Measurements from ENCODE around the gene TNS1.

The TNS1 gene

DNA sequence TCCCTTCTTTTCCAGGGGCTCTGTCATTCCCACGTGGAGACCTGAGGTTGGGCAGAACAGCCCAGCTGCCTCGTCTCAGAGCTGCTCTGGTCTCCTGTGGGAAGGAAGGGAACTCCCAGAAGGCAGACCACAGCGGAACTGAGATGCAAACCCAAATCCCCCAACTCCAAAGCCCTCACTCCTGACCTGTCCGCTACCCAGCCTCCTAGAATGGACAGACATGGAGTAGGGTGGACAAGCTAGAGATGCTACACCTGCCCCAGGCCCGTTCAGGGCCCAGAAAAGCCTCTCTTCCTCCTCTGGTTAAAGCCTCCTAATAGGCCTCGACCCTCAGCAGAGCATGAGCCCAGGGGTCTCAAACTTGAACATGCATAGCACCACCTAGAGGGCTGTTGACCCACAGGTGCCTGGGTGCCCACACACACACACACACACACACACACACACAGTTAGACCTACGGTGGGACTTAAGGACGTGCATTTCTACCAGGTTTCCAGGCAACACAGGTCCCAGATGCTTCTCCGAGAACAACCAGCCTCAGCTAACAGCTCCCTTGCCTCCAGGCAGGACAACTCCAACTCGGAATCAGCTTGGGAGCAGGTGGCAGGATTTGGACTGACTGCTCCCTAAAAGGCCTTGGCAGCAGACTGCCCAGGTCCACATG lies 93.5 kb downstream of the TNS1 start:
- no peak for DNase-seq

DNA sequence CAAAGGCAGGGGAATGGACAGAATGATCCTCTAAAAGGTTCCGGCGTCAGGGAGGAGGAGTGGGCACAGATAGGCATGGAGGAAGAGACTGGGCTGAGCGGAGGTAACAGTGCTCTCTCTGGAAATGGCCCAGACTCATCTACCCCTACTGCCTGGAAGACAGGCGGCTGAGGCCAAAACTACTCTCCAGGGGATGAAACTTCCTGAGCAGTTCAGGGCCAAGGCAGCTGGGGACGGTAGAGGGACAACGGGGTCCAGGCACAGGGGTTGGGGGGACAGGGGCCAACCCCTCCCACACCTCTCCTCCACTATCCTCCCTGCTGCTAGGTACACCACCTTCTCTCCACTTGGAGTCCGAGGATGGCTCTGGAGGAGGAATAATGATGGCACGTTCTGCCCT lies 94.3 kb downstream of the TNS1 start:
- no peak for DNase-seq

DNA sequence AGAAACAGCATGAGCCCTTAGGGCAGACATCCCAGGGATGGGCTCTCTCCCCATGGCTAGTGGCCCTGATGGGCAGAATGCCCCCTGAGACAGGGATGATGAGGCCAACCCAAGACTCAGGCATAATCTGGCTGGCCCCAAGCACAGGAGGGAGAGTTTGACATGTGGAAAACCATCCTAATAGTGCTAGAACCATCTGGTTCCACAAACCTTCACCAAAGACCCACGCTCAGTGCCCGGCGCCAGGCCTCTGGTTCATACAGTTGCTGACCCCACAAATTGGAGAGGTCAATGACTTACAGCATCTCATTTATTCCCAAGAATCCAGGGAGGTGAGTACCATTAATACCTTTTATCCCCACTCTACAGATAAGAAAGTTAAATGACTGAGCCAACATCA lies 95.5 kb downstream of the TNS1 start:
- no peak for DNase-seq

DNA sequence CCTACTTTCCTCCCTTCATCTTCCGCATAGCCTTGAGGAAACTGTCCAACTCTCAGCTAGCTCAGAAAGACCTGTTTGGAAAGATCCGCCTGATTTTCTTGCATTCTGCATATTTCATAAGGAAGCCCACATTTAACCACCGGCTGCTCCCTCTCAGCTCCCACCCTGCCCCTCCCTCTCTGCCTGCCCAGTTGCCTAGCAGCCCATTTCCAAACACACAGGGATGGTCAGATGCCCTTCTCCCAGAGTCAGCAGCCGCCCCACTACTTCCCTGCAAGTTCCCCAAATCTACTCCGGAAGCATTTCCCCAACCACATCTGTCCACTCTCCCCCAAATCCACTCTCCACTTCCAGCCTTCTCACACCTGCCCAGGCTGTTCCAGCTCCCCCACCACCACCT lies 96.0 kb downstream of the TNS1 start:
- DNase-seq = no peak

DNA sequence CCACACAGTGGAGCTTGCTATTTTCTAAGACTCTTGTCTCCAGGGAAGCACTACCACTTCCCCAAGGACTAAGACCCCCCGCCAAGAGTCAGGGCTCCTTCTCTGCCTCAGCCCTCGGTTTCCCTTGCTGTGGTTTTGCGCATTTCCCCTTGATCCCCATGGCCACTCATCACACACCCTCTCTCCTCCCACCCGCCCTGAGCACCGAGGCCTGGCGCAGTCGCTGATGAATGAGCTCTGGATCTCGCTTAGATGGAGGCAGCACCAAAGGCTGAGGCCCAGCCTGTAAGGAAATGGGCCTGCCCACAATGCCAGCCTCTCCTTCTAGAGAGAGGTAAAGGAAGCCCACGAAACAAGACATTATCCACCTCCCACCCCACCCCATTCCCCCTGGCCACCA lies 96.9 kb downstream of the TNS1 start:
- DNase-seq = no peak

DNA sequence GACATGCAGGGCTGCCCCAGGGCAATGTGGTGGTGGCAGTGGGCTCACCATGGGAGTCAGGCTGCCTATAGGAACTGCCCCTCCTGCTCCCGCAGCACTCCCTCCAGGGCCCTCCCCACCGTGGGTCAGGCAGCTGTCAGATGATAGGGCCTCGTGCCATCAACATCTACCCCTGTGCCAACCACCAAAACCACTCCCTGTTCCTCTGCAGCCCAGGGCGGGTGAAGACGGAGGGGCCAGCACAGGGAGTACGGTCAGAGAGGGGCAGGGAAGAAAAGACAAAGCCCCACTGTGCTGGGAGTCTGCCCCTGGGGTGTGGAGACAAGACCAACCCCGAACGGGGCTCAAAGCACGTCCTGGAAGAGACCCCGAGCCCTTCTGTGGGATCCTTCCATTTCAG lies 97.4 kb downstream of the TNS1 start:
- no peak for DNase-seq

DNA sequence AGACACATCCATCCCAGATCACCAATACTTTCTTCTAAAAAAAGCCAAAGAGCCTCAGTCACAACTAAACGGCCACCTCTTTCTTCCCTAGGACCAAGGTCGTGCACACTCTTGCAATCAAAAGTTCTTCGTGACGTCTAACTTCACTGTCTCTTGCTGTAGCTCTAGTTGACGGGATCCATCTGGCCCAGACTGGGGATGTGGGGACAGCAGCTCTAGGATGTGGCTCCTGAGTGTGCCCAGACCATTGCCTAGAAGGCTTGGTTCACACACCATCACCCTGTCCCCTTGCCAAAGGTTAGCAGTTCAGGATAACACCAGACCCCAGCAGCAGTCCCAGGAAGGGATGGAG lies 98.2 kb downstream of the TNS1 start:
- DNase-seq = no peak

DNA sequence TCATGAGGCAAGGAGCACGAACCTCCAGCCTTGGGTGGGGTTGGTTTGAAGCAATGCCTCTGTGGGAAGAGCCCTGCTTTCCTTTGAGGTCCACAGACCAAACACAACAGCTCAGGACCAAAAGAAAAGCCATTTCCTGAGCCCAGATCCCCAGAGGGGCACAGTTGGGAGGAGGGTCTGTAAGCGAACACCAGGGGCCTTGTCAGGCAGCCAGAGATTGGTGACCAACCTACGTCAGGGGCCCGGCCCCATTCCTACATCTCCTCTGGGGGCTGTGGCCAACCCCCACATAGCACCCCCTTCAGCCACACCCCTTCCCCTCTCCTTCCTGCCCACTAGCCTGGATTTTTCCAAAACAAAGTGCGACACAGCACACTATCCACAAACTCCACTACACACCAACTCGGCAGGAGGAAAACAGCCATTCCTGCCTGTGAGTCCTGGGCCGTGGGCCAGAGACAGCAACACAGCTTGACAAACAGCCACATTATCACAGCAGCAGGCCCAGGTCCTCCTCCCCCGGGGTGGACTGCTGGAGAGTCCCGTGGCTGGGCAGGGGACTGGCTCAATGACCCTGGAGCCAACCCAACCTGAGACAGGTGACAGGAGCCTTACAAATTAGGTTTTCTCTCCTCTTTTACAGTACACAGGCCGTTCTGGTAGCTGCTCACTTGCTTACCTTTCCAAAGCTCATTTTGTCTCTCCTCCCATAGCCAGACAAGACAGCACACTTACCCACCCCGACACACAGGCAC lies 98.8 kb downstream of the TNS1 start:
- no peak for DNase-seq

DNA sequence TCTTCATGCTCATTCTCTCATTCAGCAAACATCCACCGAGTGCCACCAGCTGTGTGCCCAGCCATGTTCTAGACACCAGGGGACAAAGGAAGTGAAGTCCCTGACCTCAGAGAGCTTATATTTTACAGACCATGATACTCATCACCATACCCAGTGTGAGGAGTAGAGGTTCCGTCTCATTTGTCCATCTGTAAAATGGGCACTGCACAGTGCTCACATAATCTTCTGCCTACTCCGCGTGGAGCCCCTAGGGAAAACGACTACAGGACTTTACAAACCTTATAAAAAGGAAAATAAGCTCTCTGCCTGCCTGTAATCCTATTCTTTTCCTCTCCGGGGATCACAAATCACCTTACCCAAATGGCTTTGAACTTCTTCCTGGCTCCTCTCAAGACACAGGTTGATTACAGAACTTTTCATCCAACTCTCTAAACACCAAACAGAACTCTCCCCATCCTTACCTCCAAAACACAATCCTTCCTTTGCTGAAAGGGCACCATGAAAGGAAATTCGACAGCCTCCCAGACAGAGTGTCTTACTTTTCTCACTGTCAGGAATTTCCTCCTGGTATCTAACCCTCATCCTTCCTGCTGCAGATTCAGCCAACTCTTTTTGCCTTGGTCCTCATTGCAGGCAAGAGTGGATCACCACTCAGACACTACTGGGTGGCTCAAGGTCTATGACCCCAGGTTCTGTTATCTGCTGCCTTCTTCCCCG lies 99.5 kb downstream of the TNS1 start:
- no peak for DNase-seq

DNA sequence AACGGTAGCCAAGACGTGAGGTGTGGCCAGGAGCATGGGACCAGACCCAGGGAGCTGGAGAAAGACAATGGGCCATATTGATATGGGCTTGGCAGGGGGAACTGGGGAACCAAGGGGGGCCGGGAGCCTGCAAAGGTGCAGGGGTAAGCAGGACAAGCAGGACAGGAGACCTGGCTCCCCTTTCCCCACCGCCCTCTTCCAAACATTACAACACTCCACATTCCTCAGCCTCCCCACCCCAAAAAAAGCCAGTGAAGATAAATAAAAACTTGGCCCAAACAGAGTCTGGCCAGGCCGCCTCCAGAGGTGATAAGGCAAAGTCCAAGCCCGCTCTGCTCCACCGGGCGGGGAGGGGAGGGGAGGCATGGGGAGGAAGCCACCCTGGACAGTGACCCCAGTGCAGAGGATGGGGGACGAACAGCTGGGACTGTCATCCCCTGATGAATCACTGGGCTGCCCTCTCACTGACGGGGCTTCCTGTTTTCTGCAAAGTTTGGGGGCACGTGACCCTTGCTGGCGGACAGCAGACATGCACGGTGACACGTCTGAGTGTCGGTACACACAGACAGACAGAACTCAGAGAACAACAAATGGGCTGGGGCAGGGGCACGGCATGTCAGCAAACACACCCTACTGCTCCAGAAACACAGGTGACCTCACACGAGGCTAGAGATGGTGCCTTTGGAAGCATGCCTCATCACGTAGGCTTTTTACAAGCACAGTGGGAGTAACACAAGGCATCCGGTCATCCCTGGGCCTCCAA lies 100.2 kb downstream of the TNS1 start:
- no peak for DNase-seq

DNA sequence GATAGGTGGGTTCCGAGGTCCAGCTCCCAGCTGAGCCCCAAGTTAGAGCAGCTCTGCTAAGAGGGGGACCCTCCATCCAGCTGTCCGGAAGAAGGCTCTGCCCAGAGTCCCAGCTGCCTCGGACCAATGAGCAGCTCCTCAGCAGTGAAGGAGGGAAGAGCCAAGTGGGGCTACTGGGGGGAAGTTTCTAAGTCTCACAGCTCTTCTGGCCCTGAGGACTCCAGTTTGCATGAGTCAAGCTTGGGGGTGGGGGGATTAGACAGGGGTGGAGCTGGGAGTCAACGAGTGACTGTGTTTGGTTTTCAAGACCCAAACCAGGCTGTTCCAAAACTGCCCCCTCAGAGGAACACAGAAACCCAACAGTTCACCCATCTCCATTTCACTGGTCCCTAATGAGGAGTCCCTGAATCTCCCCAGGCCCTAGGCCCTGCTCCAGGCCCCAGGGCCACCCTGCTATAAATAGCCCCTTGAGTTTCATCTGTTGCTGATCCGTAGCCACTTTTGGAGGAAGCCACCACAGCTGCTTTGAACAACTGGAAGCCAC lies 100.9 kb downstream of the TNS1 start:
- DNase-seq = no peak

DNA sequence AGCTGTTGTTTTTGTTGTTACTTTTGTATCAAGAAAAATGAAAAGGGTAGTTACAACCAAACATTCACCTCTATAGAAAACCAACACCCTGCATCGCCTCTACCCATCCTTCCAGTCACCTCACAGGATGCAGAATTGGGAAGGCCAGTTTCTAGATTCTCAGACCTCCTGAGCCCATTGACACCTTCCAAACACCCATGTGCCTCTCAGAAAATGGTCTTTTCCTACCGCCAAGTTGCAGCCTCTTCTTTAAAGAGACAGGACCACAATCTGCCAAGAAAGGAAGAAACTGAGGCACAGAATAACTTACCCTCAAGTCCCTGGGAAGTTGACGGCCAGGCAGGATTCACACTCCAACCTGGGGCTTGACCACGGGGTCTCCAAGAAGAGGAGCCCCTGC lies 101.4 kb downstream of the TNS1 start:
- no peak for DNase-seq

DNA sequence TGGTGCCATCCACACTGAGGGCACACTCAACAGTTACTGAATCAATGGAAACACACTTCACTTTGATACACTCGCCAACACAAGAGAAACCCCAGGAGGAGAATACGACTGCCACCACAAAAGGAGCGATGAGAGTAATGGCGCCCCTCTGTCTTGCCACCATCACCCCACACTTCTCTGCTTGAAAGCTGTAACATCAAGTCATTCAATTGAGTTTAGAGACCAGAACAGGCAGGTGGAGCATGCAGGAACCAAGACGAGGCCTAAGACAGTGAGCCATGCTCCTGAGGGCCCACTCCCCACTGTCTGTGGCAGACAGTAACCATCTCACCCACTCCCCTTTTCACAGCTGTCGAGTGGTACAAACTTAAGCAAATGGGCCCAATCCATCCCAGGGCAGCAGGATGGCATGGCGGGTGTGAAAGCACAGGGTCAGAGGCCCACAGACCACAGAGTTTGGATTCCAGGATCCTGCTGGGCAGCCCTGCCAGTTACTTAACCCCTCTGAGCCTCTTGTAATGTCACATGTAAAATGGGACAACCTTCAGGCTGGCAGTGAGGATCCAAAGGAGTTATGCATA lies 101.9 kb downstream of the TNS1 start:
- no peak for DNase-seq

DNA sequence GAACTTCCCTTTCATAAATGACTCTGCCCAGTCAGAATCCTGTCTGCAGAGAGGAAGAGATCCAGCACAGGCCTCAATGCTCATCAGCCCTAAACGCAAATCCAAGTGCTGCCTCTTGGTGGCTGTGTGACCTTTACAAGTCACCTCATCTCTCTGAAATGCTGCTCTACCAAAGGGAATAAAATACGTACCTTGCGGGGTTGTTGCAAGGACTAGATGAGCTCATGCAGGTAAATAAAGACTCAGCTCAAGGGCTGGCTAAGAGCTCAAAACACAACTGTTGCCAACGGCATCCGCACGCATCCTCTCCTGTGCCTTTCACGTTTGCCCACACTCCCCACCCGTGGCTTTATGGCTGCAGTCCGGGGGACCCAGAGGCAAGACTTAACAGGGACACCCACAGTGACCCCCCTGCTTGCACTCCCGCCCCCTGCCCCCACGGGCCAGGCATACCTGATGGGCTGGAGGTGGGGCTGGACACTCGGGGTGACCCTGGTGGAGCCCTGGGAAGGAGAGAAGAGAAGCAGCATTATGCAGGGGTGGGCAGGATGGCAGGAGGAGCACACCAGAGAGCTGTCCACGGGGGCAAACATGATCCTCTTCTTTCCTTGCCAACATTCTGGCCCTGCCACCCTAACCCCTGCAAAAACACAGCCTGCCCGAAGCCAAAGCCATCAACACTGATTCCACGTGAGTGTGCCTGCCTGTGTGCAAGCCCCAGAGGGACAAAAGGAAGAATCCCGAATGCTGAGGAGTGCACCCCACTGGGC lies 102.6 kb downstream of the TNS1 start:
- no peak for DNase-seq

DNA sequence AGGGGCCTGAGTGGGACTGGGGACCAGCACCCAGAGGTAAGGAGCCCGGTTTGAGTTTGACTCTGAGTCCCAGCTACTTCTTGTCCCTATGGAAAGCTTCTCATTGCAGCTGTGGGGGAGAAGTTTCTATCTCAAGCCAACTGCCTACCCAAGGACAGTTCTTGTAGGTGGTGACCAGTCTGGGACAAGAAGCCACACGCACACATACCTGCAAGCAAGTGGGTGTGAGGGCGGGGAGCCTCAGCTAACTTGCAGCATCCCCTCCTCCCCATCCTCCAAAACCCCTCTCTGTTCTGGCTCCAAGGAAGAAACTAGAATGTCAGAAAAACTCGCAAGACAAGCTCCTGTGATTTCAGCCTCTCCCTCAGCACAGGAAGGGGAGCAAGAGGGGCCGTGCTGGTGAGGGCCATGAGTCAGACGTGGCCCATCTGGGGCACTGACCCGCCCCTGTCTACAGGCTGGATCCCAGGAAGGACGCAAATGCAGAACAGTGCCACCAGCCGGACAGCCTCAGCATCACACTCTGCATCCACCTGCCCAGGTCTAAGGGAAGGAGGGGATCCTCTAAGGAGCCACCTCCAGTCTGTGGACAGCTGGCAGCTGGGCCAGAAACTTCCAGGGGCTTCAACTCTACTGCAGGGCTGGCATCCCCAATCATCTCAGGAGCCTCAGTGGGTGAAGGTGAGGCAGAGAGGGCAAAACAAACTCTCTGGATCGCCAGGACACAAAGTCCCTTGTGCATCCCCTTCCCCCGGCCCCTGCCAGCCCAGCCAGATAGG lies 103.4 kb downstream of the TNS1 start:
- no peak for DNase-seq

DNA sequence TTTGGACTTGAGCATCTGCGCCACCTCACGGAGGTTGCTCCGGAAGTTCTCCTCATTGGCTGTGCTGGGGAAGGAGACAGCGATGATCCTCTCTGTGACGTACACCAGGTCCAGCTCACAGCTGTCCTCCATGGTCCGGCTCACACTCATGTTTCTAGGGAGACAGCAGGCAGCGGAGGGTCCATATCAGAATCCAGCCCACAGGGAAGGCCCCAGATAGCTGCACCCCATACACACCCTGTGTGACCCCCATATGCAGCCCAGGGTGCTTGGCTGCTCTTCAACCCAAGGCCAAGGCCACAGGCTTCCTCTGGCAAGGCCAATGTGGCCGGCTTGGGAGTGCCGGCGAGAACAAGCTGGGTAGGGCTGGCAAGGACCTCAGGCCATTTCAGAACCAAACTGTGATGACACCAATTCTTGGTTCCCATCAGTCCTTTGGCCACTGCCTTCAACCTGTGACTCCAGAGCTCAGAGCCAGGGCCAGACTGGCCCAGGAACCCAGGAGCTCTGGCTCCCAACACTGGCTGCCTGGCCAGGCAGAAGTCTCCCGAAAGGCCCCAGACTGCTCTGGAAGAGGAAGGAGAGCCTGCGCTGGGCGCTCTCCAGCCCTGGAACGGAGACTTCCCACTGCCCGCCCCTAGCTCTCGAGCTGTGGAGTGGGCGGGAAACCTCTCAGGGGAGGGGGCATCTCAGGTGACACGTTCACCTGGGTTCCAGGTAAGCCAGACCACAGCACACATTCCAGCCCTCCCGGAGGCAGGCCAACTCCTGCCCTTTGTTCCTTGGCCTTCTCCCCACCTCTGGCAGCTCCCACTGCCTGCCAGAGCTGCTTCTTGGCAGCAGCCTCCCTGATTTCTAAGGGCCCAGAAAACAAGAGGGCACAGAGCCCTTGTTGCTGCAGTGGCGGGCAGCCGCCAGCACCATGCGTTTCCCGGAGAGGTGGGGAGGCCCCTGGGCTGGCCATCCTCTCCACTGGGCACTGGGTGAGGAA lies 104.7 kb downstream of the TNS1 start:
- no peak for DNase-seq

DNA sequence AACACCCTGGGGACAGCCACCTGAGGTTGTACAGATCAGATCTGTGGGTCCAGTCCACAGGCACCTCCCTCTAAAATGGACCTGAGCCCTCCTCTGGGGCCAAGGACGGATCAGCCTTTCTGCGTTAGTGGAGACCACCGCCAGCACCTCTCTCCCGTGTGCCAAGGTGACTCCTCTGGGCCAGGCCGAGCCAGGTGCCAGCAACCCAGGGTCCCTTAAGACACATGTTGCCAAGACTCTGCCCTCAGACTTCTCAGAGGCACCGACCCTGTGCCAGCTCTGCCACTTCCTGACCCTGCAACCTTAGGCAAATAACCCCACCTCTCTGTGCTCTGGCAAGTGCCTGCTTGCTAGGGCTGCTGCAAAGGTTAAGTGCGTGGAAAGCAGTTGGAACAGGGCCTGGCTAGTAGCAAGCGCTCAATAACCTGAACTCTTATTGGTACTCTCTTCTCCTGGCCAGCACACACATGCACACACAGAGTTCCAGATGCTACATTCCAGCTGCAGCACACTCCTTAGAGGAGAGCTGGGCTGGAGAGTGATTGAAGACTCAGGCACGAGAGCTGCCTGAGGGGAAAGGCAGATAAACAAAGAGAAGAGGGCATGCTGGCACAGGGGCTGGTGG lies 105.6 kb downstream of the TNS1 start:
- DNase-seq = no peak

DNA sequence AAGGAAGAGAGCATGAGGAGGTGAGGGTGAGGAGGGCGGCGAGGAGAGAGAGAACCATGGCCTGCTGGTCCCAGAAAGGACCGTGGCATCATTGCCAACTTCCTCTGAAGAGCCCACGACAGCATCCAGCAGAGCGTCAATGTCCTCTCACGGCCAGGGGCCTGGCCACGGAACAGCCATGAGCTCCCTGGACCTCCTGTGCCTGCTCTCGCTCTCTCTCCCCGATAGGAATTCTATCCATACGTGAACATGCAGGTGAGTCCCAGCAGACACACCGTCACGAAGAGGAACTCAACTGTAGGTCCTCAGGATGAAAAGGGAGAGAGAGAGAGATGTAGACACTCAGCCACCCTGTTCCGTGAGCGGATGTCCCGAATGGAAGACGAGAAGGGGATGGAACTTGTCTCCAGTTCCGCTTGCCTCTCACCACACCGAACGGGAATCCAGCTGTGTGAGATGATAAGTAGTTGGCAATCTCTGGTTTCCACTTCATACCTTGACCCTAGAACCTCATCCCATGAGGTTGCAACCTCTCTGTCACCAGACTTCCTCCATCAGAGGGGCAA lies 107.6 kb downstream of the TNS1 start:
- no peak for DNase-seq

DNA sequence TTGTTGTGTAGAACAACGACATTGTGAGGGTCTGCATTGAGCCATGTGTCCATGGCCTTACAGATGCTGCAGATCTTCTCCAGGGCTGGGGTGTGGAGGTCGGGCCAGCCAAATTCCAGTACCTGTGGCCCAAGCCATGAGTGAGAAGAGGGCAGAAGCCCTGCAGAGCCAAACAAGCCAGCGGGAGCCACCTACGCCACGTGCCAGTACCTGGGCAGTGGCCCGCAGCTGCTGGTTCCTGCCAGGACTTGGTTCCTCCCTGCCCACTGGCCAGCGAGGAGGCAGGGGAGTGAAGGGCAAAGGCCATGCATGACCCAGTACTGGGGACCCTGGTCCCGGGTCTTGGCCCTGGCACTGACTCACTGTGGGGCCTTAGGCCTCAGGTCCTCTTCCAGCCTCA lies 109.4 kb downstream of the TNS1 start:
- no peak for DNase-seq
